ENCODE data around the gene PCSK1. TPM values are rescaled to one million over a fixed set of nuclear protein-coding genes. Genes with fewer than 3 reads are reported as not detected.
A peak's percentile ranks its signal among the peaks of the same experiment; 100 is the strongest.

PCSK1 gene
- total and polyA plus RNA-seq, 2 donors (not counting 3 experiments of a cell fraction or from before 2014, with no cell fraction given): 0.95 to 8.7 TPM

- dilution Hi-C loops (cut with MboI; ENCODE audit: extremely low pct_ligation_motif_present, low sequenced_read_pairs) (loop anchor here (25.0 kb wide), 1 partner anchor 383 kb away; the partner anchor contains the start of gene ELL2), intact Hi-C loops (cut with micrococcal nuclease) (loop anchor here (1.0 to 5.0 kb wide), 7 partner anchors 90 to 818 kb away; no protein-coding TSS in a partner anchor)
- POLR2A ChIA-PET: no interaction called here
- H3K9me3 ChIP-seq (replicated peaks; ENCODE audit: control insufficient read depth, insufficient read depth, low read length): no peaks in the 10 kb centered on the region
- CTCF ChIA-PET: interaction anchor here (0.6 to 4.4 kb wide), 71 partner anchors 11 to 816 kb away, joined by 3 to 158 read pairs (median 4); partner anchors contain the start of genes CAST, ELL2 and PCSK1
- H3K9ac ChIP-seq (replicated peaks; ENCODE audit: extremely low read depth, insufficient read depth, low read length): no peak overlapping the region
- no peak overlapping the region for H3K4me2 ChIP-seq (ENCODE audit: insufficient read depth, low read length)
- H4K20me1 ChIP-seq (replicated peaks; ENCODE audit: control insufficient read depth, extremely low read depth, insufficient read depth, low read length): no peaks in the 10 kb centered on the region
- peaks cover 25% of the 10 kb centered on the region for H3K4me1 ChIP-seq (ENCODE audit: control insufficient read depth, extremely low read depth, insufficient read depth, low read length)
- peak; percentile 42 to 47 for TF ChIP-seq CTCF (IDR thresholded peaks at IDR 0.05; ENCODE audit: extremely low read depth in 1 of 2, insufficient read depth in 1 of 2, low read depth in 1 of 2, low read length in 2 of 2)
- TF ChIP-seq MAX (IDR thresholded peaks at IDR 0.05; ENCODE audit: insufficient read depth, insufficient read length): peak; percentile 45
- TF ChIP-seq POLR2AphosphoS5 (IDR thresholded peaks at IDR 0.05; ENCODE audit: insufficient read depth, low read depth, low read length): no peak
- no peak for TF ChIP-seq JUN (IDR thresholded peaks at IDR 0.05; ENCODE audit: borderline replicate concordance, insufficient read depth, insufficient read length, low read depth)
- TF ChIP-seq GATA2 (IDR thresholded peaks at IDR 0.05; ENCODE audit: insufficient read depth, insufficient read length, low read depth, low read length): peak; percentile 36
- DNase-seq (ENCODE audit: low read depth, low spot score): peak; percentile 88
- H2AFZ ChIP-seq (ENCODE audit: low read depth, low read length): no peak overlapping the region
- peak; percentile 92 for FAIRE-seq
- no TSS peak for BruUV-seq (replicated peaks)
- no peaks in the 10 kb centered on the region for H3K36me3 ChIP-seq (ENCODE audit: control insufficient read depth in 2 of 2, extremely low read depth in 1 of 2, insufficient read depth in 2 of 2, low read length in 2 of 2)
- no peaks in the 10 kb centered on the region for H3K27me3 ChIP-seq (ENCODE audit: control insufficient read depth in 2 of 2, insufficient read depth in 2 of 2, low read length in 2 of 2)
- H3K9me1 ChIP-seq (replicated peaks; ENCODE audit: control insufficient read depth, extremely low read depth, insufficient read depth, low read length): no peaks in the 10 kb centered on the region
- H3K79me2 ChIP-seq (ENCODE audit: control insufficient read depth, insufficient read depth, low read length): no peaks in the 10 kb centered on the region
- no peak overlapping the region for H3K4me3 ChIP-seq (replicated peaks in 1 of 3; ENCODE audit: insufficient read depth in 1 of 3, low read depth in 1 of 3, low read length in 3 of 3)
- H3K27ac ChIP-seq (ENCODE audit: insufficient read depth, low read depth, low read length): no peak overlapping the region
Measured at GRCh38 chr5:96344678-96345577, 88.1 kb downstream of the PCSK1 start.
